GM19463 (cell line): ENCODE results near the gene SATB2.

Source experiments
- ATAC-seq: cut with Tn5 transposase; IDR thresholded peaks from one replicate; pipeline ENCODE4 v1.9.1; 2021; ENCODE audit warnings: mild to moderate bottlenecking, moderate library complexity; ENCODE audit not compliant: unreplicated experiment

The SATB2 gene

GRCh38 chr2:199457147-199458008 lies at the start of gene SATB2:
Gene SATB2 (minus strand): TSS chr2:199457939. CDS start chr2:199456037, 1,902 bp downstream.
- ATAC-seq: no peak

- ATAC-seq: no peak
Measured at GRCh38 chr2:199505755-199506403, 48.1 kb upstream of the SATB2 start.

GRCh38 chr2:199503148-199503547 lies 45.4 kb upstream of the SATB2 start:
- no peak for ATAC-seq

GRCh38 chr2:199499005-199499404 lies 41.3 kb upstream of the SATB2 start:
- no peak for ATAC-seq

GRCh38 chr2:199495147-199495546 lies 37.4 kb upstream of the SATB2 start:
- ATAC-seq: no peak

- ATAC-seq: no peak
Measured at GRCh38 chr2:199490049-199490448, 32.3 kb upstream of the SATB2 start.

GRCh38 chr2:199488772-199489400 lies 31.1 kb upstream of the SATB2 start:
- ATAC-seq: peak; percentile 52

GRCh38 chr2:199485732-199486335 lies 28.1 kb upstream of the SATB2 start:
- peak; percentile 65 for ATAC-seq

GRCh38 chr2:199484927-199485326 lies 27.2 kb upstream of the SATB2 start:
- no peak for ATAC-seq

- no peak for ATAC-seq
Measured at GRCh38 chr2:199480966-199481365, 23.2 kb upstream of the SATB2 start.

- ATAC-seq: no peak
Measured at GRCh38 chr2:199477277-199477834, 19.6 kb upstream of the SATB2 start.

GRCh38 chr2:199471443-199472057 lies 13.8 kb upstream of the SATB2 start:
- ATAC-seq: peak; percentile 87

- no peak for ATAC-seq
Measured at GRCh38 chr2:199470672-199471442, 13.1 kb upstream of the SATB2 start.

GRCh38 chr2:199470361-199470671 lies 12.6 kb upstream of the SATB2 start:
- ATAC-seq: no peak

- ATAC-seq: no peak
Measured at GRCh38 chr2:199469514-199470360, 12.0 kb upstream of the SATB2 start.

GRCh38 chr2:199468561-199469513 lies 11.1 kb upstream of the SATB2 start:
- no peak for ATAC-seq

- no peak for ATAC-seq
Measured at GRCh38 chr2:199467066-199467822, 9.5 kb upstream of the SATB2 start.
